H9 (cell line): ENCODE results near the gene FGB. TPM values are rescaled to one million over a fixed set of nuclear protein-coding genes. Genes with fewer than 3 reads are reported as not detected.

Experiments
- DNase-seq: peaks from one replicate; pipeline ENCODE4 v3.0.0-alpha.2; 2017
- H2AFZ ChIP-seq: one replicate; pipeline ENCODE4 v1.6.1; 2013; ENCODE audit warnings: mild to moderate bottlenecking, low read length, control low read depth, moderate library complexity
- H2AK5ac ChIP-seq: 2 replicates; pipeline ENCODE4 v1.6.1; 2013; ENCODE audit warnings: low read length, control low read depth, mixed read lengths; ENCODE audit not compliant: insufficient read length
- H2BK120ac ChIP-seq: one replicate; pipeline ENCODE4 v1.6.1; 2013; ENCODE audit warnings: low read depth, mild to moderate bottlenecking, low read length, control low read depth, inconsistent platforms; ENCODE audit not compliant: poor library complexity, severe bottlenecking
- H2BK12ac ChIP-seq: 2 replicates; pipeline ENCODE4 v1.6.1; 2013; ENCODE audit warnings: low read length, control low read depth, mixed read lengths, low read depth; ENCODE audit not compliant: insufficient read length
- H2BK15ac ChIP-seq: 2 replicates; pipeline ENCODE4 v1.6.1; 2013; ENCODE audit warnings: low read depth, low read length, control low read depth
- H2BK20ac ChIP-seq: one replicate; pipeline ENCODE4 v1.6.1; 2013; ENCODE audit warnings: low read depth, mild to moderate bottlenecking, low read length, control low read depth, inconsistent platforms; ENCODE audit not compliant: poor library complexity, severe bottlenecking
- H2BK5ac ChIP-seq: 2 replicates; pipeline ENCODE4 v1.6.1; 2013; ENCODE audit warnings: low read length, control low read depth, mixed read lengths; ENCODE audit not compliant: insufficient read length
- H3K14ac ChIP-seq: 2 replicates; pipeline ENCODE4 v1.6.1; 2013; ENCODE audit warnings: low read length, control low read depth; ENCODE audit not compliant: insufficient read depth
- H3K18ac ChIP-seq: 2 replicates; pipeline ENCODE4 v1.6.1; 2013; ENCODE audit warnings: low read depth, mild to moderate bottlenecking, mixed read lengths, low read length, control low read depth; ENCODE audit not compliant: insufficient read length
- H3K23ac ChIP-seq: 2 replicates; pipeline ENCODE4 v1.6.1; 2013; ENCODE audit warnings: low read length, control low read depth, mixed read lengths, low read depth; ENCODE audit not compliant: insufficient read length
- H3K23me2 ChIP-seq: 2 replicates; pipeline ENCODE4 v1.6.1; 2013; ENCODE audit warnings: low read depth, mild to moderate bottlenecking, mixed read lengths, low read length, control low read depth; ENCODE audit not compliant: insufficient read length, poor library complexity, severe bottlenecking
- H3K27ac ChIP-seq: 2 replicates; pipeline ENCODE4 v1.5.1; 2013; ENCODE audit warnings: low read length, control low read depth, mixed read lengths, low read depth; ENCODE audit not compliant: insufficient read length
- H3K27me3 ChIP-seq: 2 replicates; pipeline ENCODE4 v1.6.1; 2013; ENCODE audit warnings: low read length, control low read depth, inconsistent platforms; ENCODE audit not compliant: insufficient read depth
- H3K4ac ChIP-seq: 2 replicates; pipeline ENCODE4 v1.6.1; 2013; ENCODE audit warnings: low read depth, mild to moderate bottlenecking, control low read depth, inconsistent platforms, low read length, moderate library complexity
- H3K4me1 ChIP-seq: 2 replicates; pipeline ENCODE4 v1.6.1; 2013; ENCODE audit warnings: low read length, control low read depth, inconsistent platforms; ENCODE audit not compliant: insufficient read depth
- H3K4me2 ChIP-seq: 2 replicates; pipeline ENCODE4 v1.6.1; 2013; ENCODE audit warnings: low read length, control low read depth, mixed read lengths; ENCODE audit not compliant: insufficient read length, insufficient read depth
- H3K56ac ChIP-seq: 2 replicates; pipeline ENCODE4 v1.6.1; 2013; ENCODE audit warnings: low read depth, mild to moderate bottlenecking, mixed read lengths, low read length, control low read depth; ENCODE audit not compliant: insufficient read length
- H3K79me1 ChIP-seq: 2 replicates; pipeline ENCODE4 v1.6.1; 2013; ENCODE audit warnings: low read depth, mild to moderate bottlenecking, moderate library complexity, low read length, control low read depth, inconsistent platforms; ENCODE audit not compliant: insufficient read depth, poor library complexity, severe bottlenecking
- H3K79me2 ChIP-seq: 2 replicates; pipeline ENCODE4 v1.6.1; 2013; ENCODE audit warnings: low read length, control low read depth, inconsistent platforms; ENCODE audit not compliant: insufficient read depth
- H3K9ac ChIP-seq: 2 replicates; pipeline ENCODE4 v1.6.1; 2013; ENCODE audit warnings: low read length, control low read depth, mixed read lengths; ENCODE audit not compliant: insufficient read length; ENCODE audit errors: extremely low read depth
- H3K9me3 ChIP-seq: one replicate; pipeline ENCODE4 v1.6.1; 2013; ENCODE audit warnings: low read depth, low read length, inconsistent platforms; ENCODE audit not compliant: control insufficient read depth
- H3T11ph ChIP-seq: one replicate; pipeline ENCODE4 v1.6.1; 2013; ENCODE audit warnings: mild to moderate bottlenecking, low read length, control low read depth, inconsistent platforms
- H4K20me1 ChIP-seq: one replicate; pipeline ENCODE4 v1.6.1; 2013; ENCODE audit not compliant: control insufficient read depth, insufficient read length, insufficient read depth
- H4K5ac ChIP-seq: 2 replicates; pipeline ENCODE4 v1.6.1; 2013; ENCODE audit warnings: low read depth, mild to moderate bottlenecking, mixed read lengths, low read length, control low read depth; ENCODE audit not compliant: insufficient read length
- H4K8ac ChIP-seq: replicated peaks from 2 replicates; pipeline ENCODE4 v1.6.1; 2013; ENCODE audit warnings: low read length, control low read depth, mixed read lengths, low read depth; ENCODE audit not compliant: insufficient read length
- H4K91ac ChIP-seq: 2 replicates; pipeline ENCODE4 v1.6.1; 2013; ENCODE audit warnings: low read depth, mild to moderate bottlenecking, moderate library complexity, mixed read lengths, low read length, control low read depth; ENCODE audit not compliant: insufficient read length
- H3K27ac Mint-ChIP-seq, 3 experiments: 2 replicates in 2 of 3; 3 replicates in 1 of 3; pipeline ENCODE4 v1.8.0; 2020 to 2021; ENCODE audit warnings: mixed read lengths in 3 of 3, mild to moderate bottlenecking in 1 of 3, moderate library complexity in 1 of 3
- H3K27me3 Mint-ChIP-seq: 2 replicates; pipeline ENCODE4 v1.8.0; 2021; ENCODE audit warnings: low read depth, mild to moderate bottlenecking, moderate library complexity, mixed read lengths
- H3K36me3 Mint-ChIP-seq, 3 experiments: 2 replicates in 2 of 3; 3 replicates in 1 of 3; pipeline ENCODE4 v1.8.0; 2020 to 2021; ENCODE audit warnings: low read depth in 3 of 3, mixed read lengths in 3 of 3; ENCODE audit not compliant: insufficient read depth in 1 of 3
- H3K4me1 Mint-ChIP-seq, 2 experiments: 2 replicates each; pipeline ENCODE4 v1.8.0; 2020; ENCODE audit warnings: mixed read lengths in 2 of 2
- H3K4me3 Mint-ChIP-seq, 2 experiments: 2 replicates in 1 of 2; 3 replicates in 1 of 2; pipeline ENCODE4 v1.8.0; 2020 to 2021; ENCODE audit warnings: mild to moderate bottlenecking in 2 of 2, mixed read lengths in 2 of 2, moderate library complexity in 1 of 2
- H3K9me3 Mint-ChIP-seq, 2 experiments: 2 replicates in 1 of 2; 3 replicates in 1 of 2; pipeline ENCODE4 v1.8.0; 2020; ENCODE audit warnings: mild to moderate bottlenecking in 2 of 2, mixed read lengths in 2 of 2, moderate library complexity in 1 of 2
- CTCF ChIP-seq: fragments of 200-600 bp; sonication (generic); conservative IDR thresholded peaks from 3 replicates; pipeline ENCODE4 v1.8.0; 2021; ENCODE audit warnings: antibody characterized with exemption, mild to moderate bottlenecking
- WGBS: extraction: QIAGEN DNeasy Blood & Tissue Kit; methylation state at CpG from one replicate; pipeline ENCODE4 v1.1.7; 2013; ENCODE audit warnings: missing lambda C conversion rate, low lambda C conversion rate, mixed read lengths; ENCODE audit not compliant: insufficient read length; ENCODE audit errors: extremely low coverage; 5-methylcytosine and 5-hydroxymethylcytosine counted together
- total RNA-seq: library from RNA; stranded (reverse); gene quantifications from 2 replicates; pipeline ENCODE4 v1.2.1, GENCODE V29; 2021

Gene FGB
- total RNA-seq, 1 experiment from 2014 or later = not detected

GRCh38 chr4:154517591-154517990 lies 45.2 kb upstream of the FGB start:
- H3K9ac ChIP-seq = no peak overlapping the region

More at GRCh38 chr4:154517591-154517990, 45.2 kb upstream of the FGB start:
- Histone ChIP-seq H3K4me1 (no peaks in the 10 kb centered on the region), H3T11ph (no peak overlapping the region), H3K27me3 (no peaks in the 10 kb centered on the region), H4K5ac (no peak overlapping the region), H2BK15ac (no peak overlapping the region), H3K4ac (no peak overlapping the region), H3K79me1 (no peaks in the 10 kb centered on the region), H4K91ac (no peak overlapping the region), H2BK120ac (no peak overlapping the region), H3K9me3 (no peaks in the 10 kb centered on the region), H3K23ac (no peak overlapping the region), H2BK12ac (no peak overlapping the region), H4K8ac (no peak overlapping the region), H2BK5ac (no peak overlapping the region), H3K14ac (no peak overlapping the region), H2AFZ (no peak overlapping the region), H3K56ac (no peak overlapping the region), H3K79me2 (no peaks in the 10 kb centered on the region), H3K4me2 (no peak overlapping the region), H4K20me1 (no peaks in the 10 kb centered on the region), H3K23me2 (no peaks in the 10 kb centered on the region), H2BK20ac (no peak overlapping the region), H3K18ac (no peak overlapping the region), H3K27ac (no peak overlapping the region), H2AK5ac (no peak overlapping the region)
- Mint-ChIP-seq H3K4me3 (no peak overlapping the region), H3K36me3 (no peaks in the 10 kb centered on the region), H3K9me3 (peaks cover 0 to 5% of the 10 kb centered on the region in 2 experiments; a peak in 3 of 5 replicates), H3K27ac (no peak overlapping the region), H3K4me1 (peaks cover 1 to 2% of the 10 kb centered on the region in 2 experiments; a peak in 3 of 4 replicates), H3K27me3 (no peaks in the 10 kb centered on the region; the same call in 1 of the 2 replicates)
- WGBS = no CpG with 5 or more reads among the region's 4 CpGs
- no peak for DNase-seq
- no peak for TF ChIP-seq CTCF
